HCT116 (cell line): Measurements from ENCODE around the gene CGNL1. TPM values are rescaled to one million over a fixed set of nuclear protein-coding genes. Genes with fewer than 3 reads are reported as not detected.

Experiments
- ATAC-seq: fragments of 200-7000 bp; cut with Tn5 transposase; 2 replicates; pipeline ENCODE4 v1.9.1; 2020; ENCODE audit warnings: mild to moderate bottlenecking, moderate library complexity
- BruUV-seq: library from RNA; stranded (reverse); fragments of 400-500 nt; replicated peaks from 2 replicates; lab custom pipeline; 2021; lab: Mats Ljungman, UMichigan
- CTCF ChIA-PET: fragments of 300-600 bp; sonication (Branson Sonifier 250); formaldehyde crosslinking; loops from one replicate; lab custom pipeline; 2021; ENCODE audit warnings: antibody characterized with exemption; lab: Charles Lee
- POLR2A ChIA-PET: fragments of 300-600, 350-600 bp; sonication (Branson Sonifier 250); formaldehyde crosslinking; loops from one replicate; lab custom pipeline; 2021; ENCODE audit warnings: antibody characterized with exemption; lab: Charles Lee
- RAD21 ChIA-PET, 2 experiments: fragments of 300-600 bp; sonication (Branson Sonifier 250); formaldehyde crosslinking; loops; one replicate each; lab custom pipeline; 2023; ENCODE audit warnings: low total read pairs in 2 of 2; ENCODE audit not compliant: uncharacterized antibody in 2 of 2, unreplicated experiment in 2 of 2, low non-redundant PET in 1 of 2; lab: Charles Lee
- DNase-seq: peaks from one replicate; pipeline ENCODE4 v3.0.0-alpha.2; 2010; ENCODE audit warnings: low read depth, low spot score
- H2AFZ ChIP-seq: fragments of 200-600 bp; shearing (Covaris generic), sonication (generic); 2 replicates; pipeline ENCODE4 v1.6.1; 2017; ENCODE audit warnings: low read depth, mixed run types, mixed read lengths, antibody characterized with exemption, low read length; ENCODE audit not compliant: poor library complexity, severe bottlenecking
- H3K27ac ChIP-seq: 2 replicates; pipeline ENCODE4 v1.5.1; 2012; ENCODE audit warnings: low read depth, low read length
- H3K27me3 ChIP-seq: fragments of 200-600 bp; sonication (generic); 2 replicates; pipeline ENCODE4 v1.6.1; 2016; ENCODE audit warnings: mixed run types, low read length, mixed read lengths; ENCODE audit not compliant: insufficient read depth
- H3K36me3 ChIP-seq, 2 experiments: fragments of 200-500 bp in 1 of 2; fragments of 200-600 bp in 1 of 2; sonication (Bioruptor generic) in 1 of 2; sonication (generic) in 1 of 2; 2 replicates each; pipeline versions ENCODE4 v1.5.1 to v1.6.1; 2014 to 2016; ENCODE audit warnings: low read length in 2 of 2, inconsistent platforms in 1 of 2, mixed read lengths in 1 of 2, mixed run types in 1 of 2; ENCODE audit not compliant: insufficient read depth in 2 of 2, control insufficient read depth in 1 of 2
- H3K4me1 ChIP-seq, 2 experiments: fragments of 200-600 bp in 1 of 2; sonication (generic) in 1 of 2; 2 replicates each; pipeline versions ENCODE4 v1.5.1 to v1.6.1; 2012 to 2017; ENCODE audit warnings: low read length in 2 of 2, inconsistent platforms in 1 of 2, mild to moderate bottlenecking in 1 of 2, mixed read lengths in 1 of 2, mixed run types in 1 of 2, moderate library complexity in 1 of 2; ENCODE audit not compliant: insufficient read depth in 2 of 2, control insufficient read depth in 1 of 2
- H3K4me2 ChIP-seq: fragments of 200-600 bp; sonication (generic); 2 replicates; pipeline ENCODE4 v1.6.1; 2017; ENCODE audit warnings: mixed run types, low read length, mixed read lengths
- H3K4me3 ChIP-seq, 2 experiments: fragments of 200-600 bp in 1 of 2; sonication (generic) in 1 of 2; replicated peaks in 1 of 2; 2 replicates each; pipeline ENCODE4 v1.5.1; 2011 to 2016; ENCODE audit warnings: low read length in 2 of 2, control low read depth in 1 of 2, low read depth in 1 of 2, mild to moderate bottlenecking in 1 of 2, mixed read lengths in 1 of 2, mixed run types in 1 of 2
- H3K79me2 ChIP-seq: fragments of 200-600 bp; sonication (generic); 2 replicates; pipeline ENCODE4 v1.6.1; 2017; ENCODE audit warnings: mild to moderate bottlenecking, mixed run types, low read length, moderate library complexity, mixed read lengths; ENCODE audit not compliant: insufficient read depth
- H3K9ac ChIP-seq: fragments of 200-600 bp; sonication (generic); 2 replicates; pipeline ENCODE4 v1.6.1; 2016; ENCODE audit warnings: low read length, mixed read lengths
- H3K9me2 ChIP-seq: fragments of 200-600 bp; sonication (generic), shearing (Covaris generic); 2 replicates; pipeline ENCODE4 v1.6.1; 2017; ENCODE audit warnings: mixed run types, mild to moderate bottlenecking, moderate library complexity; ENCODE audit not compliant: insufficient read depth
- H3K9me3 ChIP-seq, 2 experiments: fragments of 200-500 bp in 1 of 2; fragments of 200-600 bp in 1 of 2; sonication (Bioruptor generic) in 1 of 2; sonication (generic) in 1 of 2; 2 replicates each; pipeline ENCODE4 v1.6.1; 2014 to 2017; ENCODE audit warnings: low read length in 2 of 2, mixed read lengths in 2 of 2, inconsistent platforms in 1 of 2, low read depth in 1 of 2, mild to moderate bottlenecking in 1 of 2, mixed run types in 1 of 2, moderate library complexity in 1 of 2; ENCODE audit not compliant: control insufficient read depth in 1 of 2, insufficient read depth in 1 of 2
- H4K20me1 ChIP-seq: fragments of 200-600 bp; sonication (generic), shearing (Covaris generic); 2 replicates; pipeline ENCODE4 v1.6.1; 2017; ENCODE audit warnings: mixed run types, mild to moderate bottlenecking, moderate library complexity; ENCODE audit not compliant: insufficient read depth
- EZH2phosphoT487 ChIP-seq: fragments of 200-600 bp; IDR thresholded peaks from 2 replicates; pipeline ENCODE4 v1.6.1; 2018; ENCODE audit warnings: antibody characterized with exemption, borderline replicate concordance
- RAD21 ChIP-seq: IDR thresholded peaks from 2 replicates; pipeline ENCODE4 v1.6.1; 2012; ENCODE audit warnings: low read depth, mild to moderate bottlenecking
- REST ChIP-seq: IDR thresholded peaks from 2 replicates; pipeline ENCODE4 v1.6.1; 2012; ENCODE audit warnings: low read depth
- ZBTB33 ChIP-seq: IDR thresholded peaks from 2 replicates; pipeline ENCODE4 v1.6.1; 2011; ENCODE audit warnings: mild to moderate bottlenecking, low read length, moderate library complexity; ENCODE audit not compliant: insufficient replicate concordance; ENCODE audit errors: extremely low read depth
- ZFX ChIP-seq: fragments of 450-650 bp; IDR thresholded peaks from 2 replicates; pipeline ENCODE4 v1.6.1; 2017
- intact Hi-C: fragments of 100-400 bp; cut with micrococcal nuclease; formaldehyde crosslinking; loops from 2 replicates; pipeline ENCODE4 v1.10.0; 2022
- total RNA-seq: library from RNA; stranded (reverse); gene quantifications from one replicate; pipeline ENCODE4 v1.2.1, GENCODE V29; 2021; ENCODE audit not compliant: unreplicated experiment

CGNL1 gene
- total RNA-seq, 1 experiment from 2014 or later = 2.2 TPM

- TF ChIP-seq ZBTB33 = no peak
- TF ChIP-seq EZH2phosphoT487 = no peak
- TF ChIP-seq REST = no peak
- no peak for TF ChIP-seq RAD21
- no peak for TF ChIP-seq ZFX
- CTCF ChIA-PET = no interaction called here
Measured at GRCh38 chr15:57589754-57590153, 213.4 kb downstream of the CGNL1 start.

More at GRCh38 chr15:57589754-57590153, 213.4 kb downstream of the CGNL1 start:
- no peak overlapping the region for H3K27ac ChIP-seq
- no peak overlapping the region for H3K4me3 ChIP-seq
- no peaks in the 10 kb centered on the region for H3K9me3 ChIP-seq
- no peaks in the 10 kb centered on the region for H3K27me3 ChIP-seq
- no peak overlapping the region for H3K4me2 ChIP-seq
- no peak overlapping the region for H3K9ac ChIP-seq
- POLR2A ChIA-PET = no interaction called here
- H3K79me2 ChIP-seq = no peaks in the 10 kb centered on the region
- RAD21 ChIA-PET = interaction anchor here in 1 of 2 experiments (0.9 kb wide), 1 partner anchor 17 kb away, joined by 3 read pairs; no protein-coding TSS in a partner anchor
- DNase-seq (no peak), ATAC-seq (no peak)
- no peaks in the 10 kb centered on the region for H4K20me1 ChIP-seq
- no peaks in the 10 kb centered on the region for H3K36me3 ChIP-seq
- H3K9me2 ChIP-seq = no peaks in the 10 kb centered on the region
- BruUV-seq = no TSS peak
- intact Hi-C loops = no loop called here
- H2AFZ ChIP-seq = no peak overlapping the region
- H3K4me1 ChIP-seq = peaks cover 9 to 18% of the 10 kb centered on the region in 2 experiments; a peak in 3 of 4 replicates
